Astrocyte (in vitro differentiated cells and primary cell): ENCODE measurements around the gene DLX2. TPM values are rescaled to one million over a fixed set of nuclear protein-coding genes. Genes with fewer than 3 reads are reported as not detected.

Experiments used
- DNase-seq: peaks from one replicate; pipeline ENCODE4 v3.0.0-alpha.2; 2010; ENCODE audit warnings: low read depth
- FAIRE-seq: peaks from 2 replicates; lab custom pipeline; 2011; peaks lifted over from hg19 to GRCh38; lab: Jason Lieb, UNC
- H2AFZ ChIP-seq: 2 replicates; pipeline ENCODE4 v1.6.0; 2012; ENCODE audit warnings: low read depth, low read length, inconsistent platforms
- H3K27ac ChIP-seq: 2 replicates; pipeline ENCODE4 v1.5.1; 2011; ENCODE audit warnings: low read depth, low read length, inconsistent platforms
- H3K27me3 ChIP-seq: 2 replicates; pipeline ENCODE4 v1.6.0; 2011; ENCODE audit warnings: low read length, inconsistent platforms; ENCODE audit not compliant: insufficient read depth
- H3K36me3 ChIP-seq: 2 replicates; pipeline ENCODE4 v1.5.1; 2011; ENCODE audit warnings: low read length, inconsistent platforms; ENCODE audit not compliant: insufficient read depth
- H3K4me1 ChIP-seq: 2 replicates; pipeline ENCODE4 v1.5.1; 2011; ENCODE audit warnings: low read length, inconsistent platforms; ENCODE audit not compliant: insufficient read depth
- H3K4me2 ChIP-seq: 2 replicates; pipeline ENCODE4 v1.6.0; 2012; ENCODE audit warnings: low read length, inconsistent platforms
- H3K4me3 ChIP-seq: 2 replicates; pipeline ENCODE4 v1.5.1; 2011; ENCODE audit warnings: low read depth, mild to moderate bottlenecking, low read length, inconsistent platforms; ENCODE audit not compliant: insufficient read depth
- H3K79me2 ChIP-seq: 2 replicates; pipeline ENCODE4 v1.6.0; 2012; ENCODE audit warnings: mild to moderate bottlenecking, low read length, inconsistent platforms; ENCODE audit not compliant: insufficient read depth
- H3K9ac ChIP-seq: 2 replicates; pipeline ENCODE4 v1.6.0; 2012; ENCODE audit warnings: mild to moderate bottlenecking, low read length, inconsistent platforms
- H3K9me3 ChIP-seq: 2 replicates; pipeline ENCODE4 v1.5.1; 2012; ENCODE audit warnings: low read depth, mild to moderate bottlenecking, low read length, inconsistent platforms; ENCODE audit not compliant: insufficient read depth
- H4K20me1 ChIP-seq: 2 replicates; pipeline ENCODE4 v1.6.0; 2012; ENCODE audit warnings: low read length, inconsistent platforms; ENCODE audit not compliant: insufficient read depth
- H3K27ac Mint-ChIP-seq: one replicate; pipeline ENCODE4 v1.8.0; 2021; ENCODE audit warnings: mild to moderate bottlenecking, mixed read lengths; ENCODE audit not compliant: unreplicated experiment
- H3K27me3 Mint-ChIP-seq: one replicate; pipeline ENCODE4 v1.8.0; 2021; ENCODE audit warnings: low read depth, mixed read lengths; ENCODE audit not compliant: unreplicated experiment
- H3K36me3 Mint-ChIP-seq: one replicate; pipeline ENCODE4 v1.8.0; 2021; ENCODE audit warnings: low read depth, mixed read lengths; ENCODE audit not compliant: unreplicated experiment
- H3K4me1 Mint-ChIP-seq: one replicate; pipeline ENCODE4 v1.8.0; 2021; ENCODE audit warnings: low read depth, mixed read lengths; ENCODE audit not compliant: unreplicated experiment
- H3K4me3 Mint-ChIP-seq: one replicate; pipeline ENCODE4 v1.8.0; 2021; ENCODE audit warnings: mild to moderate bottlenecking, moderate library complexity, mixed read lengths; ENCODE audit not compliant: unreplicated experiment
- H3K9me3 Mint-ChIP-seq: one replicate; pipeline ENCODE4 v1.8.0; 2021; ENCODE audit warnings: mild to moderate bottlenecking, mixed read lengths; ENCODE audit not compliant: unreplicated experiment
- EZH2 ChIP-seq: IDR thresholded peaks from 2 replicates; pipeline ENCODE4 v1.6.1; 2012; ENCODE audit warnings: mild to moderate bottlenecking, low read length, inconsistent platforms; ENCODE audit not compliant: insufficient read depth
- total RNA-seq: library from RNA; stranded (reverse); gene quantifications from 2 replicates; pipeline ENCODE4 v1.2.1, GENCODE V29; 2021
- TF ChIP-seq, protein P1 (sequence below): IDR thresholded peaks from 2 replicates; pipeline ENCODE4 v1.5.1; 2011; ENCODE audit warnings: low read depth, mild to moderate bottlenecking, inconsistent platforms, low read length, moderate library complexity; ENCODE audit not compliant: insufficient read depth

The DLX2 gene
- total RNA-seq, 1 donor from 2014 or later: 2.2 TPM

DNA sequence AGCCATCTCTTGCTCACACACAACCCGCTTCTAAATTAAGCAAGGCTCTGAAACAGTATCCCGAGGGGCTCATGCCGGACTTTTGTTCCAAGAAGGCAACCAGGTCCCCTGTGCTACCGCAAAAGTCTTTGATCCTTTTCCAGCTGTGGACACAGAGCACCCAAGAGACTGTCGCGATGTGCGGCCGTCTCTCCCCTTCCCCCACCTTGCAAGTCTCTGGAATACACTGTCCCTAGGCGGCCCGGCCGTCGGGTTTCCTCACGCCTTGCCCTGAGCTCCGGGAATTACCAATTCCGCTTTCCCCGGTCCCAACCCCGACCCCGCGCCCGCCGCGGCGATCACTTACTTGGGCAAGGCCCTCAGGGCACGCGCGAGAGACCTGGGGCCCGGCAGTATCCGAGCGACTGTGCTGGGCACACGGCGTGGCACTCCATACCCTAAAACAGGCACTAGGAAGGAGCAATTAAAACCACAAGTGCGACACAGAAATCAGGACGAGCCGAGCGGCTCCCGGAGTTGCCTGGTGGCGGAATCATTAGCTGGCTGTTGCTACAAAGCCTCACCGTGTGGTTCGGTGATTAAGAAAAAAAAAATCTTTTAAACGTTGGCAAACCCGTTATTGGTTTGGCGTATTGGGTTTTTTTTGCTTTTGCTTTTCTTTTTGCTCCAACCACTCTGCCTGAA, 19.6 kb downstream of the DLX2 start:
- peaks cover 6% of the 10 kb centered on the region for H3K4me1 ChIP-seq
- H3K36me3 ChIP-seq: no peaks in the 10 kb centered on the region
- H3K4me3 ChIP-seq: no peak overlapping the region
- H3K79me2 ChIP-seq: no peaks in the 10 kb centered on the region
- Mint-ChIP-seq H3K4me1 (peaks cover 5% of the 10 kb centered on the region), H3K4me3 (no peak overlapping the region), H3K9me3 (peaks cover 36% of the 10 kb centered on the region), H3K27ac (peak overlapping the region; percentile 1), H3K36me3 (peaks cover 12% of the 10 kb centered on the region), H3K27me3 (peaks cover 84% of the 10 kb centered on the region)
- FAIRE-seq (no peak), DNase-seq (no peak)
- H3K27ac ChIP-seq: no peak overlapping the region
- peaks cover 36% of the 10 kb centered on the region for H4K20me1 ChIP-seq
- no peaks in the 10 kb centered on the region for H3K9me3 ChIP-seq
- peak overlapping the region; percentile 65 for H3K4me2 ChIP-seq
- TF ChIP-seq, protein P1, sequence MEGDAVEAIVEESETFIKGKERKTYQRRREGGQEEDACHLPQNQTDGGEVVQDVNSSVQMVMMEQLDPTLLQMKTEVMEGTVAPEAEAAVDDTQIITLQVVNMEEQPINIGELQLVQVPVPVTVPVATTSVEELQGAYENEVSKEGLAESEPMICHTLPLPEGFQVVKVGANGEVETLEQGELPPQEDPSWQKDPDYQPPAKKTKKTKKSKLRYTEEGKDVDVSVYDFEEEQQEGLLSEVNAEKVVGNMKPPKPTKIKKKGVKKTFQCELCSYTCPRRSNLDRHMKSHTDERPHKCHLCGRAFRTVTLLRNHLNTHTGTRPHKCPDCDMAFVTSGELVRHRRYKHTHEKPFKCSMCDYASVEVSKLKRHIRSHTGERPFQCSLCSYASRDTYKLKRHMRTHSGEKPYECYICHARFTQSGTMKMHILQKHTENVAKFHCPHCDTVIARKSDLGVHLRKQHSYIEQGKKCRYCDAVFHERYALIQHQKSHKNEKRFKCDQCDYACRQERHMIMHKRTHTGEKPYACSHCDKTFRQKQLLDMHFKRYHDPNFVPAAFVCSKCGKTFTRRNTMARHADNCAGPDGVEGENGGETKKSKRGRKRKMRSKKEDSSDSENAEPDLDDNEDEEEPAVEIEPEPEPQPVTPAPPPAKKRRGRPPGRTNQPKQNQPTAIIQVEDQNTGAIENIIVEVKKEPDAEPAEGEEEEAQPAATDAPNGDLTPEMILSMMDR: no peak
- peak; percentile 98 for TF ChIP-seq EZH2
- H3K27me3 ChIP-seq: peaks cover 82% of the 10 kb centered on the region
- H3K9ac ChIP-seq: no peak overlapping the region
- H2AFZ ChIP-seq: no peak overlapping the region

DNA sequence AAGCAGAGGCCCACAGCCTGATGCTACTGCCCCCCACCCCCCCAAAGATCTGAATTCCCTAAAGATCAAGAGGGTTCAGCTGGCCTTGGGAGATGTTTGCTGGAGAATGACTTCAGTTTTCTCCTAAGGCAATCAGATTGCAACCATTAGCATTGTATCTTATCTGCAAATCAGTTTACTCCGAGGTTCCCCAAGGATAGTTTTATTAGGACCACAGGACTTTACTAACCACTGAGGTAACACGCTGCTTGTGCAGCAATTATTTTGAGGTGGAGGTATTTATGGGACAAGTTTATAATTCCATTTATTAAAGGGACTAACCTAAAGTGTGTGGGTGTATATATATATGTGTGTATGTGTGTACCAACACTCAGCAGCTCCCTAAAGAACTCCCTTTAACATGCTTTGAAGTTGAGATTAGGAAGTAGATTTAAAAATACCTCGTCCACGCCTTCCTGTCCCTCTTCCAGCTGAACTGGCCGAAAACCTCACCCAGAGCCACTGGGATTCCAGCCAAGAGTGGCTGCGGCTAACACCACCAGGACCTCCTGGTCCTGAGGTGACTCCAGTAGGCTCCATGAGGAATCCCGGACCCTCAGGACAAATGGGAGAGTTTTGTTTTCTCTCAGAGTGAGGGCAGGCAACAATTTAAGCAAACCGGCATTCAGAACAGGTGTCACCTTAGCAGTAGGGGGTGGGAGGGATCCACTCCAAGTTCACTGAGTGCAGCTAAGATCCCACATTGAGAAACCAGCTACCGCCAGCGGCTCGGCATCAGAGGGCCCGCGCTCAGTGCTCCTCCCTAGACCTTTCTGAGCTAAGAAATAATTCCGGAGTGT, 20.4 kb downstream of the DLX2 start:
- Histone ChIP-seq H3K36me3 (no peaks in the 10 kb centered on the region), H3K4me2 (peak overlapping the region; percentile 65), H3K27me3 (peaks cover 75% of the 10 kb centered on the region), H3K79me2 (no peaks in the 10 kb centered on the region), H4K20me1 (peaks cover 36% of the 10 kb centered on the region), H3K9ac (no peak overlapping the region), H3K27ac (no peak overlapping the region), H3K4me3 (no peak overlapping the region), H3K4me1 (peaks cover 6% of the 10 kb centered on the region), H3K9me3 (no peaks in the 10 kb centered on the region), H2AFZ (no peak overlapping the region)
- DNase-seq: no peak
- Mint-ChIP-seq H3K4me1 (peaks cover 5% of the 10 kb centered on the region), H3K9me3 (peaks cover 34% of the 10 kb centered on the region), H3K36me3 (peaks cover 11% of the 10 kb centered on the region), H3K4me3 (no peak overlapping the region), H3K27me3 (peaks cover 81% of the 10 kb centered on the region), H3K27ac (peak overlapping the region; percentile 1)
- FAIRE-seq: no peak
- no peak for TF ChIP-seq EZH2
- TF ChIP-seq, protein P1: no peak
